Left lobe of liver (tissue), 2 donors: ENCODE measurements around the gene GRHL3. TPM values are rescaled to one million over a fixed set of nuclear protein-coding genes. Genes with fewer than 3 reads are reported as not detected.

Source experiments
- ATAC-seq: fragments of 200-7000 bp; cut with Tn5 transposase; one replicate; pipeline ENCODE4 v1.9.1; 2020; ENCODE audit warnings: mild to moderate bottlenecking, moderate library complexity
- DNase-seq: peaks from one replicate; pipeline ENCODE4 v3.0.0-alpha.2; 2020; ENCODE audit warnings: low spot score
- total RNA-seq: library from RNA; stranded (reverse); gene quantifications from one replicate; pipeline ENCODE4 v1.2.1, GENCODE V29; 2021
- donor health status: DM: no; HTN: no; CAD: no; lungs with moderate emphysema.
- donor health status: DM: no; HTN: yes; CAD: no.

GRHL3 gene
- total RNA-seq, 1 donor from 2014 or later = 0.40 TPM

GRCh38 chr1:24340770-24341169 lies 21.6 kb downstream of the GRHL3 start:
- ATAC-seq (no peak), DNase-seq (no peak)

- DNase-seq (no peak), ATAC-seq (no peak)
Measured at GRCh38 chr1:24341260-24341659, 22.1 kb downstream of the GRHL3 start.

GRCh38 chr1:24343412-24344089 lies 24.4 kb downstream of the GRHL3 start:
- DNase-seq (no peak), ATAC-seq (no peak)

GRCh38 chr1:24344090-24344742 lies 25.1 kb downstream of the GRHL3 start:
- ATAC-seq (no peak), DNase-seq (no peak)

- ATAC-seq = no peak
Measured at GRCh38 chr1:24345334-24345733, 26.2 kb downstream of the GRHL3 start.

GRCh38 chr1:24347159-24347934 lies 28.2 kb downstream of the GRHL3 start:
- ATAC-seq = no peak
- DNase-seq = no peak

More at GRCh38 chr1:24345334-24345733, 26.2 kb downstream of the GRHL3 start:
- DNase-seq = no peak

- no peak for DNase-seq
- no peak for ATAC-seq
Measured at GRCh38 chr1:24348196-24348595, 29.0 kb downstream of the GRHL3 start.

- no peak for ATAC-seq
- no peak for DNase-seq
Measured at GRCh38 chr1:24349891-24350290, 30.7 kb downstream of the GRHL3 start.

GRCh38 chr1:24351247-24351646 lies 32.1 kb downstream of the GRHL3 start:
- no peak for DNase-seq

GRCh38 chr1:24351918-24352627 lies 32.9 kb downstream of the GRHL3 start:
- no peak for DNase-seq
- ATAC-seq = no peak

More at GRCh38 chr1:24351247-24351646, 32.1 kb downstream of the GRHL3 start:
- no peak for ATAC-seq

GRCh38 chr1:24353292-24353891 lies 34.2 kb downstream of the GRHL3 start:
- no peak for DNase-seq
- no peak for ATAC-seq

- no peak for DNase-seq
Measured at GRCh38 chr1:24355466-24355865, 36.3 kb downstream of the GRHL3 start.

GRCh38 chr1:24357038-24357437 lies 37.9 kb downstream of the GRHL3 start:
- DNase-seq (no peak), ATAC-seq (no peak)

More at GRCh38 chr1:24355466-24355865, 36.3 kb downstream of the GRHL3 start:
- ATAC-seq = no peak

- ATAC-seq = no peak
- no peak for DNase-seq
Measured at GRCh38 chr1:24360681-24361080, 41.5 kb downstream of the GRHL3 start.

GRCh38 chr1:24361811-24362210 lies 42.7 kb downstream of the GRHL3 start:
- ATAC-seq (no peak), DNase-seq (no peak)

GRCh38 chr1:24362396-24362795 lies 43.2 kb downstream of the GRHL3 start:
- DNase-seq (no peak), ATAC-seq (no peak)

- no peak for ATAC-seq
- DNase-seq = no peak
Measured at GRCh38 chr1:24362982-24363614, 43.9 kb downstream of the GRHL3 start.

- no peak for ATAC-seq
- no peak for DNase-seq
Measured at GRCh38 chr1:24363994-24364393, 44.8 kb downstream of the GRHL3 start.

- ATAC-seq (no peak), DNase-seq (no peak)
Measured at GRCh38 chr1:24364605-24364974, 45.4 kb downstream of the GRHL3 start.

GRCh38 chr1:24364975-24365678 lies 46.0 kb downstream of the GRHL3 start:
- ATAC-seq = no peak
- no peak for DNase-seq
